ENCODE results near the gene FOXC2.
"Not testable (repeated sequence)": the region's sequence is repeated elsewhere in the genome, so short reads cannot be mapped to it uniquely, and the experiment has no call there.

Gene FOXC2

DNA sequence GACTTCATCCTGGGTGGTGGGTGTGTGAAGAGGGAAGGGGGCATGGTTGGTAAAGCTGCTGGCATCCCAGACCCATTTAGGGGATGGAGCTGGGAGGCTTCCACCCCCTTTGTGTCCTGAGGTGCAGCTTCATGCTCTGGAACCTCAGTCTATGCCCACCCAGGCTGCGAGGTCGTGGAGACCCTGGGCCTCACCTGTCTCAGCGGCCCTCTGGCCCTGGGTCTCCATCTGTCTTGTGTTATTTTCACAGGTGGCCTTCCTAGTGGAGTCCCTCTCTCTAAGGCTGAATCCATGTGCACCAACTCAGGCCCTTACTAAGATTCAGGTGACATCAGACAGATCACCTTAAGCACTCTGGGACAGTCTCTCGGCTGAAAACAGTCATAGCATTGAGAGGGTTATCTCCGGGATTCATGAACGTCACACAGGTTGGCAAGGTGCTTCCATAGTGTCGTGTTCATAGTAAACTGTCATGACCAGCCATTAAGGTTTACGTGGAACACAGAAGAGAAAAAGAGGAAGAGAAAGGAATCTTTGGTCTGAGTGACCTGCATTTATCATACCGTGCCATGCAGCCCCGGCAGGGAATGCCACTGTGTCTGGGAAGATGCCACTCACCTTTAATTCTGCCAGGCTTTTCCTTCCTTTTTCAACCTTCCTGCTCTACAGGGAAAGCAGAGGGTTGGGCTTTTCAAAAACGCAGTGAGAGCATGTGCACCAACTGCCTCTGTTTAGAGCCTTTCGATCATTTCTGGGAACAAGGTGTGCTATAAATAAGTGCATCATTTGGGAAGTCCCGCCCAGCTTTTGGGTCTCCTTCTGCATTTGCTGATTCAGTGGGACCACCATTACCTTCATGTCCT lies 7.2 kb downstream of the FOXC2 start:
- DNase-seq (ENCODE audit: low read depth) = no peak

DNA sequence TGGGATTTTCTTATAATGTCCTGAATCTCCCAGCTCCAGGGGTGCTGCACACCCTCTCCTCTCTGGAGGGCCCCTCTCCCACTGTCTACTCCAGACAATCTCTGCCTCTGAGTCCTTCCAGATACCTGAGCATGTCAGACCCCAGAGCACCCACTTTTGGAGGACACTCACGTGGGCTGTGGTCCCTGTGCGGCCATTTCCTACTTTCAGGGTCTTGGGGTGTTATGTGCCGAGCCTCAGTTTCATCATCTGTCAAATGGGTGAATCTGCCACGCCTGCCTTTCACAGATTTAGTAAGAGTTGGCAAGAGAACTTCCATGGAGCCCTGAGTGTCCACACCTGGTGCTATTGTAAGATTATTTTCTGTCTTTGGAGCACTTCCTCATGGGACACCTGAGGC lies 8.0 kb downstream of the FOXC2 start:
- DNase-seq (ENCODE audit: low read depth) = no peak

DNA sequence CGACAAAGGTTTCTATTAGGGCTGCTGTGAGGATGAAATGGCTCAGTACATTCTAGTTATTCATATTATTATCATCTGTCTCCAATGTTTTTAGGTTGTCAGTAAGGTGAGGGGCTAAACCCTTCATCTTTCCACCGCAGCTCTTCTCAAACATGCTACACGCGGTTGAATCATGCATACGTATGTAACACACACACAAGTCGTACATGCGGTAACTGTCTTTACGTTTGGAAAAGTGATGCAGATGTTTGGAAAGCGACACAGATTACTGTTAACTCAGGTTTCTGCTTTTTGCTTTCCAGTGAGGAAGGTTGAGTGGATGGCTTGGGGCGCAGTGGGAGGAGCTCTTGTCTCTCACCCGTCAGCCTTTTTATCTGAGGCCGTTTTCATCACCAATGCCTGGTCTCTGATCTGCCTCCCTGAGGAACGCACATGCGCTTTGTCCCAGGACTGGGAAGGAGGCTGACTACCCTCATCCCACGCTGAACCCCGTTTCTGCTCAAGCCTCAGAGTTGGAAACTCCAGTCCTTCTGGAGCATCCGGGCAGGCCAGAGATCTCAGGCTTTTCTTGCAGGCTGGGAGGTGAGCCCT lies 8.6 kb downstream of the FOXC2 start:
- DNase-seq (ENCODE audit: low read depth) = no peak

DNA sequence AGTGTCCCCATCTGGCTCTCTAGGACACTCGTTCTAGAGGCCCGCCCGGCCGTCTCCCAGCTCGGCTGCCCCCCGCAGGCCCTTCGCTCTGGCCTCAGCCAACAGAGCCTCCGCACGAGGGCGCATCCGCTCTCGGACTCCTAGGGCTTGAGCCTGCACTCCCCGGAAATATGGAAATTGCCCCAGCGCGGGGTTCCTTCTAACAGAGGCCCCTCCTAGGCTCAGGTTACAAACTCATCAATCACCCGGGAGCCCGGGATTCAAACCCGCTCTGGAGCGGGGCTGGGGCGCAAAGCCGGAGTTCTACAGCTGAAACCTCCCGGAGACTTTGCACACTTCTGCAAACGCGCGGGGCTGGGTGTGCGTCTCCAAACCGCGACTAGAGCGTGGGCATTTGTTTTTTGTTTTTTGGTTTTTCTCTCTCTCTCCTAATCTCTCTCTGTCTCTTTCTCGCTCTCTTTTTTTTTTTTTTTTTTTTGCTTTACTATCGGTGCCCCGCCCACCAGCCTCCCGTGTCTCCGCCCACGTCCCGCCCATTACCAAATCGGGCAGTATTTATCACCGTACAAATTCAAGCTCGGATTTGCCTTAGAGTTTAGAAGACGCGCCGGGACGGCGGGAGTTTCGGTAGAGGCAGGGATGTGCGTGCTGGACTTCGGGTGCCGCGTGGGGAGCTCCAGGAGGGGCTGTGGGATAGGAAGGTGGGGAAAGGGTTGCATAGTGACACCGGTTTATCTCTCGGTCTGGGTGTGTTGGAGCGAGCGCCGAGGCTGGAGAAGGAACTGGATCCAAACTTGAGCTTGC lies 9.3 kb downstream of the FOXC2 start:
- DNase-seq (ENCODE audit: low read depth) = no peak

DNA sequence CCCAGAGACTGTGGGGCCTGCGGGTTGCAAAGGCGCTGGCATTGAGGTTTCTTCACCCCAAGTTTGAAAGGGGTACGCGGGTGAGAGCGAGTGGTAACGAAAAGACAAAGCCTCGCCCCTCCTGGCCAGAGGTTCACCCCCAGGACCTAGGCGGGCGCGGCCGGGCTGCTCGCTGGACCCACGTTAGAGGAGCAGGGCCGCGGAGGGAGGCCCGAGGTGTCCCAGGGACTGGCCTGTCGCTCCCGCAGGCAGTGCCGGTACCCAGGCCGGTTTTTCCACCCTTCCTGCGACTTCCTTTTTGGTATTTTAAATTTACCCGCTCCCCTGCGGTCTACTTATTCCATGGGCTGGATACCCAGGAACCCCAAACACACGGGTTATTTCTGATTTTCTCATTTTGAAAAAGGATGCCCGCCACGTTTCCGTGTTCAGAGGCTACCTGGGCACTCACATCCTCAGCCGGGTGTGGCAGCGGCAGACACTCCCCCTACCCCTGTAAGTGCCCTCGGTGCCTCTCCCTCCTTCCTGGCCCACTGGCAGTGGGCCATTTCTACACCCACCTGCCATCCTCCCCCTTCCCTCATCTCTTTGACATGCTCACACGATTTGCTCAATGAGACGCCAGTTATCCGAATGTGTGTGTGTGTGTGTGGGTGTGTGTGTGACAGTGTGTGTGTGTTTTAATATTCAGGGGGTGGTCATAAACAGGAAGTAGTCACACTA lies 10.1 kb downstream of the FOXC2 start:
- no peak for DNase-seq (ENCODE audit: low read depth)

DNA sequence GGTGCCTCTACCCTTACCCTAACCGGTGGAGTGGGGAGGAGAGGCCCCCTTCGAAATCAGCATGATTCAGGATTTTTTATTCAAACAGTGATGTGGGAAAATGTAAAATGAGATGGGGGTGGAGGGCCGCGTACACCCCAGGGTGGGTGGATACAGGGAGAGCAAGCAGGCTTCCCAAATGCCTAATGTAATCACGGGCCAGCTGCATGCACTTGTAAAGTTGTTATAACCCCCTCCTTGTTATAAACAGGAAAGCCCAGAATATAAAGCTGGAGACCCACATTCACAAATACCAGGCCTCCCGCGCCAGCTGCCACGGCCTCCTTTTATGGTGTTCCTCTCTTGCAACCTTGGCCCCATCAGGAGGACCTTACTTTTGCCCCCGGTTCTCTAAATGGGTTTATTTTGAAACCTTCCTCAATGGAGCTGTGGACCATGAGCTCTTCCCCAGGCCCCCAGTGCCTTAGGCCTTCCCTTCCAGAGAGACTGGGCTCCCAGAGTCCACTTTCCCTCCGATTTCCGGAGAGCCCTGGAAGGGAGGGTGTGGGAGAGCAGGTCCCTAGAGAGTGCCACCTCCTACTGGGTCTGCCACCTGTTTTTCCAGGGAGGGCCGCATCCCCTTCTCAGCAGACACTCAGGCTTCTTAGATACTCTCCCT lies 10.8 kb downstream of the FOXC2 start:
- DNase-seq (ENCODE audit: low read depth) = no peak

DNA sequence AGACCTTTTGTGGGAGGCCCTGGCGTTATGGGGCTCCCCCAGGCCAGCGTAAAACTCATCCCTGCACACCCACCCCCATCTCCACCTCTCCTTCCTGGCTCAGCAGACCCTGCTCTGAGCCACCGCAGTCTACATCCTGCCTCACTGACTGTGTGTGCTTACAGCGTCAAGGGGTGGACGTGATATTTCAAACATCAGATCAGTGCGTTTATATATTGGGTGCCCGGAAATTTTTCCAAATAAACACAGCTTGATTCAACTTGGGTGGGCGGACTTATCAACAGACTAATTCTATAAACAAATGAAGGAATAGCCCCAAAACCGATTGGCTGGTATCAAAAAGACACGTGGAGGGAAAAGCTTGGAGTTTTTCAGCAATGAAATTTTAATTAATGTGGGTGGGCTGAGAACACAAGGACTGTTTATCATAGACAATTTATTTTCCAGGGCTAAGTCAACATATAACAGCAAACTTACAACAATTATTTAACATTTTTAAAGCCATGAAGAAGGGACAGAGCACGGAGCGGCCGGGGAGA lies 11.5 kb downstream of the FOXC2 start, which contains the start of gene FOXL1:
FOXL1 (plus strand) TSS at position 489 of the 539 bp plus-strand sequence. CDS start 175 bp downstream, outside the sequence.
- DNase-seq (ENCODE audit: low read depth) = no peak

DNA sequence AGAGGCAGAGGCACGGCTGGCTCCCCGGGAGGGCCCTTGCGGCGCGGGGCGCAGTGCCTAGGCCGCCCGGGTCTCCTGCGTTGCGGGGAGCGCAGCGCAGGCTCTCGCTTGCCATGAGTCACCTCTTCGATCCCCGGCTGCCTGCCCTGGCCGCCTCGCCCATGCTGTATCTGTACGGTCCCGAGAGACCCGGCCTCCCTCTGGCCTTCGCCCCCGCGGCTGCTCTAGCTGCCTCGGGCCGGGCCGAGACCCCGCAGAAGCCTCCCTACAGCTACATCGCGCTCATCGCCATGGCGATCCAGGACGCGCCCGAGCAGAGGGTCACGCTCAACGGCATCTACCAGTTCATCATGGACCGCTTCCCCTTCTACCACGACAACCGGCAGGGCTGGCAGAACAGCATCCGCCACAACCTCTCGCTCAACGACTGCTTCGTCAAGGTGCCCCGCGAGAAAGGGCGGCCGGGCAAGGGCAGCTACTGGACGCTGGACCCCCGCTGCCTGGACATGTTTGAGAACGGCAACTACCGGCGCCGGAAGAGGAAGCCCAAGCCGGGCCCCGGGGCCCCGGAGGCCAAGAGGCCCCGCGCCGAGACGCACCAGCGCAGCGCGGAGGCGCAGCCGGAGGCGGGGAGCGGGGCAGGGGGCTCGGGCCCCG lies 12.1 kb downstream of the FOXC2 start:
- DNase-seq (ENCODE audit: low read depth) = no peak

DNA sequence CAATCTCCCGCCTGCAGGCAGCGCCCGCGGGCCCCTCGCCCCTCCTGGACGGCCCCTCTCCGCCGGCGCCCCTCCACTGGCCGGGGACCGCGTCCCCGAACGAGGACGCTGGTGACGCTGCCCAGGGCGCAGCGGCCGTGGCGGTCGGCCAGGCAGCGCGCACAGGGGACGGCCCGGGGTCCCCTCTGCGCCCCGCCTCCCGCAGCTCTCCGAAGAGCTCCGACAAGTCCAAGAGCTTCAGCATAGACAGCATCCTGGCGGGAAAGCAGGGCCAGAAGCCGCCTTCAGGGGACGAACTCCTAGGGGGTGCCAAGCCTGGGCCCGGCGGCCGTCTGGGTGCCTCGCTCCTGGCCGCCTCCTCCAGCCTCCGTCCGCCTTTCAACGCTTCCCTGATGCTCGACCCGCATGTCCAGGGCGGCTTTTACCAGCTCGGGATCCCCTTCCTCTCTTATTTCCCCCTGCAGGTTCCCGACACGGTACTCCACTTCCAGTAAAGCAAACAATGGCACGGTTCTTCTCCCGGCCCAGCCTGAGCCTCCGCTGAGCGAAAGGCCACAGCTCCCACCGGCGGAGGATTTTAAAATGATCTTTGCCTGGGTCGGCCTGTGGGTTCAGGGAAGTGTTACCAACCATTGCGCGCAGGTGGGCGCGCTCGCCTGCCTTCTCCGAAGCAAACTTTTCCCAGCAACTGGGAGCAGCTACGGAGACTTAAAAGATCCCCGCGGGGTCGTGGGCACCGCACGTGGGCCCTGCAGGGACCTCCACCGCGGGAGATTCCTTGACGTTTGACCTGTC lies 12.8 kb downstream of the FOXC2 start:
- DNase-seq (ENCODE audit: low read depth) = no peak

DNA sequence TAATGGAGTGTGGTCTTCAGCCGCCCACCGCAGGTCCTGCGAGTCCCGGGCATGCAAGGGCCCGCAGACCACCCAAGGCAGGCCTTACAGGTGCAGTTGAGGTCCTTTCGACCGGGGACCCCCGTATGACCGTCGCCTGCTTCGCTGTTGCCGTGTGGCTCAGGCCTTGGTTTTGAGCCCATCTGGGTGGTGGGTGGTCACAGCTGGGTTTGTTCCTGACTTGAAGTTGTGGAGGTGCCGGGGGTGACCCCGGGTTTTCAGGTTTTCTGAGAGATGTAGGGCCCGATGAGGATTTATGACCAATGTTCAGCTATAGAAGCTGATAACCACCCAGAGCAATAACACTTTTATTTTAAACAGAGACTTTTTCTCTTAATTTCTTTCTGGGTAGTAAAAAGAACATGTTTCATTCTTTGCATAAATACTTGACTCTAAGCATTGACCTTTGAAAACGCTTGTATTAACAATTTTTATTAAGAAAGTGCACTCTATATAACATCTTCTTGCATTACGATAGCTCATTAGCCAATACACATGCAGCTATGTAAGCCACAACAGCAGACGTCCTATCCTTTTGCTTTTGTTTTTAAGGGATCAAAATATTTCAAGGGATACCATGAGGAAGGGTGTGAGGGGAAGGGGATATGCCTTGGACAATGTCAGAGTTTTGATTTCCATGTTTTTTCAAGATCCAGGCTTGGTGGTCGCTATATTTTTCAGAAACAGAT lies 13.6 kb downstream of the FOXC2 start:
- DNase-seq (ENCODE audit: low read depth) = no peak

DNA sequence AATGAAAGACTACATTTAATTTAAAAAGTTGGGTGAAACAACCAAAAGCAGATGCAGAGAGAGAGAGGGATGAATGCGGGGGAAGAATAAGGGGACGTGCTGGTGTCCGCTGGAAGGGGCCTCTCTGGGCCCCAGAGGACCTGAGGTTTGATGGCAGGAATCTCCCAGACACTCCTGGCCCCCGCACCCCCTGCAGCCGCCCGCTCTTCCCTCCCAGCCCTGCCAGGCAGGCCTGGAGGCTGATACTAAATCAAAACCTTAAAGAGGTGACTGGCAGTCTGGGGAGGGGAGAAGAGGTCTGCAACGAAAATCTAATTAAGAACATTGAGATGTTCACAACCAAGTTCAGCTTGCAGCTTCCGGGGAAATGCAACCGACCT lies 14.2 kb downstream of the FOXC2 start:
- no peak for DNase-seq (ENCODE audit: low read depth)

DNA sequence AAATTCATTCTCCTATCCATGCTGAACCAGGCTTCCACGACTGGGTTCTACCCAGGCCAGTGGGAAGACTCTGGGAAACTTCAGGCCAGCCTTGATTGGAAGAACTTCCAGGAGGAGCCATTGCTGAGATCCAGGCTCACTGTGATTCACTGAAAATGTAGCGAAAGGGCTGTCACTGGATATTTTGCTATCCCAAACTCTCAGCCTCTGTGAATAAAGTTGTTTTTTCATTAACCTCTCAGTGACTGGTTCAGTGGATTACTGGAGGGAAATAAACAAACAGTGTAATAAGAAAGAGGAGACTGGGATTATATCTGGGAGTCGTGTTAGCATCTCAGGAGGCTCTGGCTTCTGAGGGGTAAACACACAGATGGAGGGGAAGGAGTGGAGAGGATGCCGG lies 14.8 kb downstream of the FOXC2 start:
- no peak for DNase-seq (ENCODE audit: low read depth)

DNA sequence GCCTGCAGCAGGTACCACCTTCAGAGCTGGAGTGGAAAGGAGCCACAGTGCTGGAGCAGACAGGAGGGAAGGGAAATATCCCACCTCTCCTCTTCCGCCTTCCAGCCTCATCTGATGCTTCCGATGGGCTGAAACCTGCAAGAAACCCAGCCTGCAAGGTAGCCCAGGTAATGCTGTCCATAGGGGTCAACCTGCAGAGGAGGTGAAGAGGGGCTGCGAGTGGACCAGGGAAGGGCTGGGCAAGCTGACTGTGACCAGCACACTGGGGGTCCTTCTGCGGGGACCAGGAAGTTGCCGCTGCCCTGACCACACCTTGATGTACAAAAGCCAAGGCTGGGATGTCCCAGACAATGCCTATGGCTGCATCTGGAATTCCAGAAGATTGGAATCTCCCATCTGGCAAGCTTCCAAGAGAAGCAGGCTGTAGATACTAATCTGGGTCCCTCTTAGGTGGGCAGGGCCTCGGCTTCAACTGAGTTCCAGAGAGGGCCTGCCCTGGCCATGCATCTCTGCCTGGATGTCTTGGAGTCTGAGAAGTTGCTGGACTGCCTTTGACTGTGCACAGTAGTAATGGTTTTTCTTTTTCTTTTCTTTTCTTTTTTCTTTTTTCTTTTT lies 17.5 kb downstream of the FOXC2 start:
- DNase-seq (ENCODE audit: low read depth) = no peak

DNA sequence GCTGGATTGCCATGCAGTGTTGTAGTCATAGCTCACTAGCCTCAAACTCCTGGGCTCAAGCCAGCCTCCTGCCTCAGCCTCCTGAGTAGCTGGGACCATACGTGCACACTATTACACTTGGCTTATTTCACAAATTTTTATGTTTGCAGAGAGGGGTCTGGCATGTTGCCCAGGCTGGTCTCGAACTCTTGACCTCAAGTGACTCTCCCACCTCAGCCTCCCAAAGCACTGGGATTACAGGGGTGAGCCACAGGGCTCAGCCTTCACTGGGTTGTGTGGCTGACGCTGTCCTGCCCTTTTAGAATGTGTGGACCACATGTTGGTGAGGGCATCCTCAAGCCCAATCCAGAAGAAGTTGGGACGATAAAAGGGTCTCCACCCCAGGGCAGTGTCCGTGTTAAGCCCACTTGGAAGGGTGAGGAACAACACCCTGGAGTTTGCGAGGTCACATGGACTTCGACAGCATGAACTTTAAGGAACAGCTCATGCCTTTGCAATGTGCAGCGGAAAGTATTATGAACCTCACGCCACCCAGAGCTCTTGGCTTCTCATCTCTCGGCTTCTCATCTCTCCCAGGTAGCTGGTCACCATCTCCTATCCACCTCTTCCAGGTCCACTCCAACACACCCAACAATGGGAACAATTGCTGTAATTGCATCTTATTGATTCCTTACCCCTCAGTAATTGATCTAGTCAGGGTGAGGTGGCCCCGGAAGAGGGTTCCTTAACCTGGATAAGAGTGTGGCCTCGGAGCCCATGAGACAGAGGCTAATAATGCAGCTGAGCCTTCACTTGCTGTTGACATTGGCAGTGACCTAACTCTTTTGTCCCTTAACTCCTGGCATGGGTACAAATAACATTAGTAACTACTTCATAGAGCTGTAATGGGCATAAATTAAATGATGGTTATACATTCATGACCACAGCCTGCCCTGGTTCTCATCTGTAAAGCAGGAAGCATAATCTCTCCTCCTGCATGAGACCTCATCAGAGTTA lies 18.4 kb downstream of the FOXC2 start:
- DNase-seq (ENCODE audit: low read depth) = no peak

DNA sequence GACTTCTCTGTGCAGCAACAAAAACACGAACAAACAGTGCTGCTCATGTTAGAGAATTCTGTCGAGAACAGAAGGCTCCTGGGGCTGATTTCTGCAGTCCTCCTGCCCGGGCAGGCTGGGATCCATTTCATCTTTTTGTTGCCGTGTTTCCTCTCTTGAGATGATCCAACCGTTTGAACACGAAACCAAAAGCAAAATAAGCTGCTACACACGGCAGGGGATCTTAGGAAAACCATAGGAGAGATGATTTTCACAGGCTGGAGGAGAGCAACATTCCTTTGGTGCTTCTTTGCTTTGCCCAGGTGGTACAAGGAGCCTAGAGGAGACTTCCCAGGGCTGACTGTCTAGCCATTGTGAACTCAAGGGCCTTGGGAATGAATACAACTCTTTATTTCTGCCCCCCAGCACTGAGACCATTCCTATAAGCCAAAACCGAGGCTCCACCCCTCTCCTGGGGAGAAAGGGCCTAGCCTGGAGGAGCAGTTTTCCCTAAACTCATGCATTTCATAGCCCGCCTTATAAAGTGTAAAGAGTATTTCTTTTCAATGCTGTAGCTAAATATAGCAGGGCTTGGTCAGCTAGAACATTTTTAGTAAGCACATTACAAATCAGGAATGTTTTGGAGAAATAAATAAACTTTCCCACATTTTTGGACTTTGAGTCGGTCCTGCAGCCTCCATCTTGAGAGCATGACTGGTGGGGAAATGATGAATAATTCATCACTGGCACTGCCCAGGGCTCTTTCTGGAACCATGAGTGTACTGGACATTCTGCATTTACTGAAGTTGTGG lies 19.4 kb downstream of the FOXC2 start:
- no peak for DNase-seq (ENCODE audit: low read depth)

DNA sequence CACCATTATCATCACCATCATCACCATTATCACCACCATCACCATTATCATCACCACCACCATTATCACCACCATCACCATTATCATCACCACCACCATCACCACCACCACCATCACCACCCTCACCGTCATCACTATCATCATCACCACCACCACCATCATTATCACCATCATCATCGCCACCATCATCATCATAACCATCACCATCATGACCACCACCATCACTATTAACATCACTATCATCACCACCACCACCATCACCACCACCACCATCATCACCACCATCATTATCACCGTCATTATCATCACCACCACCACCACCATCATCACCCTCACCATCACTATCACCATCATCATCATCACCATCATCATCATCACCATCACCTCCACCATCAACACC lies 20.9 kb downstream of the FOXC2 start:
- no peak for DNase-seq (ENCODE audit: low read depth)

DNA sequence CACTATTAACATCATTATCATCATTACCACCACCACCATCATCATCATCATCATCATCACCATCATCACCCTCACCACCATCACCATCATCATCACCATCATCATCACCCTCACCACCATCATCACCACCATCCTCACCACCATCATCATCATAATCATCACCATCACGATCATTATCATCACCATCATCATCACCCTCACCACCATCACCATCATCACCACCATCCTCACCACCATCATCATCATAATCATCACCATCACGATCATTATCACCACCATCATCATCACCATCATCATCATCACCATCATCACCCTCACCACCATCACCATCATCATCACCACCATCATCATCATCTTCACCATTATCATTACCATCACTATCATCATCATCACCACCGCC lies 21.3 kb downstream of the FOXC2 start:
- DNase-seq (ENCODE audit: low read depth) = not testable (repeated sequence)
